CD14-positive monocyte (primary cell): Measurements from ENCODE around the gene IDH1. TPM values are rescaled to one million over a fixed set of nuclear protein-coding genes. Genes with fewer than 3 reads are reported as not detected.

Source experiments
- DNase-seq, 3 donors: peaks; one replicate each; pipeline ENCODE4 v3.0.0-alpha.2; 2011 to 2022
- H2AFZ ChIP-seq: 2 replicates; pipeline ENCODE4 v1.6.0; 2012; ENCODE audit warnings: mild to moderate bottlenecking, low read depth, low read length, inconsistent platforms; ENCODE audit not compliant: insufficient read depth, poor library complexity, severe bottlenecking
- H3K27ac ChIP-seq, 2 donors: 1 replicate in 1 of 2; 2 replicates in 1 of 2; pipeline ENCODE4 v1.5.1; 2012 to 2013; ENCODE audit warnings: low read length in 2 of 2, control low read depth in 1 of 2, inconsistent platforms in 1 of 2, low read depth in 1 of 2, mild to moderate bottlenecking in 1 of 2
- H3K27me3 ChIP-seq, 2 donors: one replicate each; pipeline versions ENCODE4 v1.6.0 to v1.6.1; 2011 to 2013; ENCODE audit warnings: low read length in 2 of 2; ENCODE audit not compliant: control insufficient read depth in 2 of 2, insufficient read depth in 2 of 2
- H3K36me3 ChIP-seq, 2 donors: replicated peaks in 1 of 2; 1 replicate in 1 of 2; 2 replicates in 1 of 2; pipeline versions ENCODE4 v1.5.1 to v1.6.1; 2012 to 2013; ENCODE audit warnings: low read length in 2 of 2, control low read depth in 1 of 2, inconsistent platforms in 1 of 2, mild to moderate bottlenecking in 1 of 2; ENCODE audit not compliant: insufficient read depth in 2 of 2, control insufficient read depth in 1 of 2
- H3K4me1 ChIP-seq, 2 donors: 1 replicate in 1 of 2; 2 replicates in 1 of 2; pipeline versions ENCODE4 v1.5.1 to v1.6.1; 2012 to 2013; ENCODE audit warnings: low read length in 2 of 2, control low read depth in 1 of 2, inconsistent platforms in 1 of 2, mild to moderate bottlenecking in 1 of 2, moderate library complexity in 1 of 2; ENCODE audit not compliant: insufficient read depth in 2 of 2, control insufficient read depth in 1 of 2
- H3K4me2 ChIP-seq: replicated peaks from 2 replicates; pipeline ENCODE3; 2012; ENCODE audit warnings: low read length, moderate library complexity, mild to moderate bottlenecking; ENCODE audit not compliant: poor library complexity, severe bottlenecking; ENCODE audit errors: extremely low read depth
- H3K4me3 ChIP-seq, 3 experiments: fragments of 200-600 bp in 1 of 3; sonication (generic) in 1 of 3; replicated peaks in 1 of 3; 1 replicate in 2 of 3; 2 replicates in 1 of 3; pipeline ENCODE4 v1.5.1; 2011 to 2013; ENCODE audit warnings: low read length in 3 of 3, mild to moderate bottlenecking in 3 of 3, control low read depth in 2 of 3, low read depth in 2 of 3, inconsistent platforms in 1 of 3, moderate library complexity in 1 of 3
- H3K79me2 ChIP-seq: 2 replicates; pipeline ENCODE4 v1.6.0; 2012; ENCODE audit warnings: mild to moderate bottlenecking, control low read depth, inconsistent platforms, low read length, moderate library complexity; ENCODE audit not compliant: insufficient read depth
- H3K9ac ChIP-seq: 2 replicates; pipeline ENCODE4 v1.6.0; 2017; ENCODE audit warnings: low read length, mild to moderate bottlenecking; ENCODE audit not compliant: insufficient read depth, poor library complexity, severe bottlenecking
- H3K9me3 ChIP-seq, 2 donors: replicated peaks in 1 of 2; 1 replicate in 1 of 2; 2 replicates in 1 of 2; pipeline versions ENCODE4 v1.5.1 to v1.6.1; 2012 to 2013; ENCODE audit warnings: low read length in 2 of 2, control low read depth in 1 of 2; ENCODE audit not compliant: control insufficient read depth in 1 of 2, insufficient read depth in 1 of 2
- H4K20me1 ChIP-seq: 2 replicates; pipeline ENCODE4 v1.6.0; 2012; ENCODE audit warnings: mild to moderate bottlenecking, low read length, control low read depth, moderate library complexity; ENCODE audit not compliant: insufficient read depth
- H3K27ac Mint-ChIP-seq, 7 donors: one replicate each; pipeline ENCODE4 v1.8.0; 2020; ENCODE audit warnings: mild to moderate bottlenecking in 7 of 7, mixed read lengths in 7 of 7, moderate library complexity in 6 of 7, inconsistent platforms in 2 of 7
- H3K27me3 Mint-ChIP-seq, 3 donors: one replicate each; pipeline ENCODE4 v1.8.0; 2021 to 2022; ENCODE audit warnings: low read depth in 3 of 3, mild to moderate bottlenecking in 3 of 3, mixed read lengths in 3 of 3, moderate library complexity in 3 of 3, inconsistent platforms in 1 of 3
- H3K36me3 Mint-ChIP-seq, 2 donors: one replicate each; pipeline ENCODE4 v1.8.0; 2020; ENCODE audit warnings: mixed read lengths in 2 of 2, inconsistent platforms in 1 of 2, mild to moderate bottlenecking in 1 of 2
- H3K4me1 Mint-ChIP-seq: one replicate; pipeline ENCODE4 v1.8.0; 2020; ENCODE audit warnings: mild to moderate bottlenecking, mixed read lengths
- H3K4me3 Mint-ChIP-seq, 2 donors: one replicate each; pipeline ENCODE4 v1.8.0; 2020; ENCODE audit warnings: mild to moderate bottlenecking in 2 of 2, mixed read lengths in 2 of 2, moderate library complexity in 1 of 2
- H3K9me3 Mint-ChIP-seq, 7 donors: one replicate each; pipeline ENCODE4 v1.8.0; 2020 to 2022; ENCODE audit warnings: mixed read lengths in 7 of 7, mild to moderate bottlenecking in 6 of 7, moderate library complexity in 6 of 7, inconsistent platforms in 2 of 7
- CTCF ChIP-seq: fragments of 200-600 bp; IDR thresholded peaks from one replicate; pipeline ENCODE4 v1.8.0; 2022; ENCODE audit warnings: antibody characterized with exemption, mild to moderate bottlenecking
- WGBS: methylation state at CpG from one replicate; pipeline ENCODE4 v1.1.5; 2013; ENCODE audit warnings: missing lambda C conversion rate; ENCODE audit not compliant: insufficient coverage; 5-methylcytosine and 5-hydroxymethylcytosine counted together
- intact Hi-C, 2 donors: fragments of 100-400 bp; cut with micrococcal nuclease; formaldehyde crosslinking; loops; one replicate each; pipeline versions ENCODE4 v1.15.0 to v1.15.1; 2023
- polyA plus RNA-seq, 3 donors: library from polyadenylated mRNA; depleted of rRNA in 1 of 3; unstranded in 2 of 3; stranded (reverse) in 1 of 3; fragments of 300-500 nt in 2 of 3; fragments of >200 nt in 1 of 3; fragmentation: Illumina TruSeq in 2 of 3; gene quantifications; 1 replicate in 2 of 3; 2 replicates in 1 of 3; pipeline ENCODE4 v1.2.3, GENCODE V29; 2012 to 2021

The IDH1 gene
- polyA plus RNA-seq, 3 donors, result 33.6 to 120 (median 115) TPM

- Histone ChIP-seq H2AFZ (no peak overlapping the region), H3K36me3 (peaks cover 72 to 86% of the 10 kb centered on the region in 2 donors), H3K27ac (no peak overlapping the region), H3K9ac (no peak overlapping the region), H3K4me3 (no peak overlapping the region), H4K20me1 (peaks cover 28% of the 10 kb centered on the region), H3K79me2 (peaks cover 89% of the 10 kb centered on the region), H3K9me3 (no peaks in the 10 kb centered on the region), H3K4me1 (peaks cover 36 to 40% of the 10 kb centered on the region in 2 donors), H3K4me2 (no peak overlapping the region), H3K27me3 (no peaks in the 10 kb centered on the region)
- intact Hi-C loops, result no loop called here
- Mint-ChIP-seq H3K9me3 (no peaks in the 10 kb centered on the region), H3K4me1 (peaks cover 43% of the 10 kb centered on the region), H3K36me3 (peaks cover 60 to 75% of the 10 kb centered on the region in 2 donors), H3K27ac (no peak overlapping the region), H3K27me3 (no peaks in the 10 kb centered on the region), H3K4me3 (no peak overlapping the region)
- 100% methylated on average over 2 of the region's 3 CpGs for WGBS
- TF ChIP-seq CTCF, result no peak
- DNase-seq, result no peak
Measured at GRCh38 chr2:208248601-208249000, 6.3 kb downstream of the IDH1 start.

- no peaks in the 10 kb centered on the region for H3K27me3 ChIP-seq
- Mint-ChIP-seq H3K36me3 (peaks cover 79 to 98% of the 10 kb centered on the region in 2 donors), H3K27ac (peak overlapping the region in 2 of 7 donors; percentile 24 to 43), H3K4me3 (no peak overlapping the region), H3K4me1 (peaks cover 15% of the 10 kb centered on the region), H3K27me3 (no peaks in the 10 kb centered on the region), H3K9me3 (no peaks in the 10 kb centered on the region)
- H4K20me1 ChIP-seq, result peaks cover 2% of the 10 kb centered on the region
- no peak overlapping the region for H3K4me2 ChIP-seq
- intact Hi-C loops, result no loop called here
- no peak for TF ChIP-seq CTCF
- H3K27ac ChIP-seq, result peak overlapping the region in 1 of 2 donors; percentile 16
- H2AFZ ChIP-seq, result no peak overlapping the region
- peaks cover 90 to 100% of the 10 kb centered on the region in 2 donors for H3K36me3 ChIP-seq
- no peaks in the 10 kb centered on the region for H3K9me3 ChIP-seq
- 93% methylated on average over 3 of the region's 3 CpGs for WGBS
- H3K9ac ChIP-seq, result no peak overlapping the region
- peaks cover 10 to 11% of the 10 kb centered on the region in 2 donors for H3K4me1 ChIP-seq
- H3K4me3 ChIP-seq, result no peak overlapping the region
- H3K79me2 ChIP-seq, result peaks cover 60% of the 10 kb centered on the region
- DNase-seq, result no peak
Measured at GRCh38 chr2:208245746-208246145, 9.1 kb downstream of the IDH1 start.
